Erythroblast (primary cell): ENCODE results near the gene RTP5.
"Not testable (repeated sequence)": the region's sequence is repeated elsewhere in the genome, so short reads cannot be mapped to it uniquely, and the experiment has no call there.

Experiments
- GATA1 ChIP-seq: IDR thresholded peaks from 2 replicates; pipeline ENCODE4 v1.6.1; 2011; ENCODE audit warnings: low read depth, mild to moderate bottlenecking, control low read depth, low read length, moderate library complexity
- POLR2A ChIP-seq: IDR thresholded peaks from 2 replicates; pipeline ENCODE4 v1.6.1; 2011; ENCODE audit warnings: mild to moderate bottlenecking, low read length

DNA sequence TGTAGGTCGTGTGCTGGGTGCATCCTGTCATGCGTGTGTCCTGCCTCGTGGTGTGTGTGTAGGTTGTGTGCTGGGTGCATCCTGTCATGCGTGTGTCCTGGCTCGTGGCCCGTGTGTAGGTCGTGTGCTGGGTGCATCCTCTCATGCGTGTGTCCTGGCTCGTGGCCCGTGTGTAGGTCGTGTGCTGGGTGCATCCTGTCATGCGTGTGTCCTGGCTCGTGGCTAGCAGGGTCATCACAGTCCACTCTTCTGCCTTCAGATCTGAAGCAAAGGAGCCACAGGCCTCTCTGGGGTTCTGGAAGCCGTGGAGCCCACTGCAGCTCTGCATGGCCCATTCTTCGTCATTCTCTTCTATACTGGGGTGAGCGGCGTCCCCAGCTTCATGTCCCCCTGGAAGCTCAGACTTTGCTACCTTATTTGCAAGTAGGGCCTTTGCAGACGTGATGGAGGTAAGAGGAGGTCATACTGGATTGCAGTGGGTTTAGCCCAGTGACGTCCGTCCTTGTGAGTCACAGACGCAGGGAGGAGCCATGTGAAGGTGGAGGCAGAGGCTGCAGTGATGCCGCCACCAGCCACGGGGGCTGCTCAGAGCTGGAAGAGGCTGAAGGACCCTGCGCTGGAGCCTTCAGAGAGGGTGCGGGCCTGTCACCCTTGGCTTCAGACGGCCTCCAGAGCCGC, 49.4 kb upstream of the RTP5 start:
- TF ChIP-seq POLR2A, GATA1: not testable (repeated sequence)
